NB4 (cell line): ENCODE measurements around the gene DYSF.

Experiments used
- MYC ChIP-seq: IDR thresholded peaks from 2 replicates; pipeline ENCODE4 v1.6.1; 2011; ENCODE audit warnings: low read depth, low read length
- POLR2A ChIP-seq: IDR thresholded peaks from 2 replicates; pipeline ENCODE4 v1.6.1; 2011; ENCODE audit warnings: mild to moderate bottlenecking; ENCODE audit not compliant: insufficient read length; ENCODE audit errors: extremely low read depth
- TF ChIP-seq, protein P1 (sequence below): IDR thresholded peaks from one replicate; pipeline ENCODE4 v1.5.1; 2012; ENCODE audit warnings: low read depth, low read length
- TF ChIP-seq, protein P2 (sequence below): IDR thresholded peaks from 2 replicates; pipeline ENCODE4 v1.6.1; 2011; ENCODE audit warnings: low read depth, low read length

DNA sequence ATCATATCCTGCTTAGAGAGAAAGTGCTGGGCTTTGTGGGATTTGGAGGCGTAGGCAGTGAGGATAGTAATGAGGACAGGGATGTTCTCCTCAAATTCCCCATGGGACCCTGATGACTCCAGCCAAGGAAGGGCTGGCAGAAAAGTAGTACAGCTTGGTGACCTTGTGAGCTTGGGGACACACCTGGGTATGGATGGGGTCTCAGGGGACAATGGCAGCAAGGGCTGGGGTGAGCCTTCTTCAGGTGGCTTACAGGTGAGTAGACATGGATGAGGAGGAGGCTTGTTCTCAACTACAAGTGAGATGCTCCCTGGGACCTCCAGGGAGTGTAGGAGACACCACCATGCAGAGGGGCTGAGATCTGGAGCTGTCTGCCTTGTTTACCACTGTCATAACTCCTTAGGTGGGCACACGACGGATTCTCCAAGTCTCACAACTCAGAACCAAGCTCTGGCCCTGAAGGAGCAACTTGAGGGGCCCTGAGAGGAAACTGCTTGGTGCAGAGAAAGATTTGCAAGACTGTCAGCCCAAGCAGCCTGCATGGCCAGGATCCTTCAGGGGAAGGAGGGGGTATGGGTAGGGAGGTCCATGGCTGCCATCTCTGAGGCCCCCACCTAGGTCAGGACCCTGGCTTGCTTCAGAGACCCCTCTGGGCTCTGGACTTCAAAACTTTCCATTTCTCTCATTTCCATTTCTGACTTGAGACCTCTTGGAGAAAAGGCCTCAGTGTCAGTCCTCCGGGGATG lies 262.8 kb downstream of the DYSF start:
- TF ChIP-seq, protein P1, sequence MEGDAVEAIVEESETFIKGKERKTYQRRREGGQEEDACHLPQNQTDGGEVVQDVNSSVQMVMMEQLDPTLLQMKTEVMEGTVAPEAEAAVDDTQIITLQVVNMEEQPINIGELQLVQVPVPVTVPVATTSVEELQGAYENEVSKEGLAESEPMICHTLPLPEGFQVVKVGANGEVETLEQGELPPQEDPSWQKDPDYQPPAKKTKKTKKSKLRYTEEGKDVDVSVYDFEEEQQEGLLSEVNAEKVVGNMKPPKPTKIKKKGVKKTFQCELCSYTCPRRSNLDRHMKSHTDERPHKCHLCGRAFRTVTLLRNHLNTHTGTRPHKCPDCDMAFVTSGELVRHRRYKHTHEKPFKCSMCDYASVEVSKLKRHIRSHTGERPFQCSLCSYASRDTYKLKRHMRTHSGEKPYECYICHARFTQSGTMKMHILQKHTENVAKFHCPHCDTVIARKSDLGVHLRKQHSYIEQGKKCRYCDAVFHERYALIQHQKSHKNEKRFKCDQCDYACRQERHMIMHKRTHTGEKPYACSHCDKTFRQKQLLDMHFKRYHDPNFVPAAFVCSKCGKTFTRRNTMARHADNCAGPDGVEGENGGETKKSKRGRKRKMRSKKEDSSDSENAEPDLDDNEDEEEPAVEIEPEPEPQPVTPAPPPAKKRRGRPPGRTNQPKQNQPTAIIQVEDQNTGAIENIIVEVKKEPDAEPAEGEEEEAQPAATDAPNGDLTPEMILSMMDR: no peak
- no peak for TF ChIP-seq POLR2A
- TF ChIP-seq, protein P2, sequence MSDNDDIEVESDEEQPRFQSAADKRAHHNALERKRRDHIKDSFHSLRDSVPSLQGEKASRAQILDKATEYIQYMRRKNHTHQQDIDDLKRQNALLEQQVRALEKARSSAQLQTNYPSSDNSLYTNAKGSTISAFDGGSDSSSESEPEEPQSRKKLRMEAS: no peak
- no peak for TF ChIP-seq MYC
